PC-9 (cell line): ENCODE data around the gene HOXC9.

Source experiments
- CTCF ChIP-seq: fragments of 200-600 bp; sonication (generic); conservative IDR thresholded peaks from 2 replicates; pipeline ENCODE4 v1.6.1; 2017; ENCODE audit warnings: mixed run types, antibody characterized with exemption, mild to moderate bottlenecking, moderate library complexity
- EZH2 ChIP-seq: fragments of 200-600 bp; sonication (generic); IDR thresholded peaks from 2 replicates; pipeline ENCODE4 v1.8.0; 2017; ENCODE audit warnings: antibody characterized with exemption, low read depth

DNA sequence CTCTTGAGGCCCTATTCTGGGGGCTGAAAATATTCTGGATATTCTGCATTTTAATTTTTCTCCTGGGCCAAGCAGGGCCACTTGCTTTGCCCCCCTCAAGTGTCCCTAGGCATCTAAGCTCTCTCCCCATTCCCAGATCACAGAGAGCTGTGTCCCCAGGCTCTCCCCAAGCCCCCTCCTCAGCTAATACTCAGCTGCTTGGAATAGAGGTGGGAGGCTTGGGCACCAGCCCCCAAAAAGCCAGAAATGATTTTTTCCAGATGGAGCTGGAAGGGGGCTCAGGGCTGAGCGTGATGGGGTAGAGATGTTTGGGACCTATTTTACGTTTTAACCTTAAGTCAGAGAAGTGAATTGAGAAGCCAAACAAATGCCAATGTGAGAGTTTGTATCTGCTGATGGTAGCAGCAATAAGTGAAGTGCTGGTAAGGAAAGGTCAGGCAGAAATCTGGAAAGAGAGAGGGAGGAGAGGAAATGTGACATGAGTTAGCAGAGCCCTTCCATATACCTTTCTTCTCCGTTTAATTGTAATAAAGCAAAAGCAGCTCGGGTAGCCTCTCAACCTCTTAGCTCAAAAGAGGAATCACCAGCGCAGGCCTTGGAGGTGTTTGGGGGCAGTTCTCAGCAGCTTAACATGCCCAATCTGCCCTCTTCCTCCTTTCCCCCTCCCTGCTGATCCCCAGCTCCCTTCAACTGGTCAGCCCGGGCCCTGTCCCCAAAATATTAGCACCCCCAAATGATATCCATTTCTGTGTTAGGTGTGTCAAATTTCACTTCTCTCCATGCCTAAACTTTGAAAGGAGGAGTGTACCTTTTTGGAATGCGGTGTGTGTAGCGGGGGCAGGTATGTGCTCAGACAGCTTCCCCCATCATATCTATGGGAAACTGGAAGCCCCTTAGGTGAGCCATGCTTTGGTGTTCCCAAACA lies 23.3 kb downstream of the HOXC9 start:
- TF ChIP-seq CTCF: no peak
- no peak for TF ChIP-seq EZH2
